ENCODE data around the gene FNDC7.
"Not testable (repeated sequence)": the region's sequence is repeated elsewhere in the genome, so short reads cannot be mapped to it uniquely, and the experiment has no call there.

Gene FNDC7

DNA sequence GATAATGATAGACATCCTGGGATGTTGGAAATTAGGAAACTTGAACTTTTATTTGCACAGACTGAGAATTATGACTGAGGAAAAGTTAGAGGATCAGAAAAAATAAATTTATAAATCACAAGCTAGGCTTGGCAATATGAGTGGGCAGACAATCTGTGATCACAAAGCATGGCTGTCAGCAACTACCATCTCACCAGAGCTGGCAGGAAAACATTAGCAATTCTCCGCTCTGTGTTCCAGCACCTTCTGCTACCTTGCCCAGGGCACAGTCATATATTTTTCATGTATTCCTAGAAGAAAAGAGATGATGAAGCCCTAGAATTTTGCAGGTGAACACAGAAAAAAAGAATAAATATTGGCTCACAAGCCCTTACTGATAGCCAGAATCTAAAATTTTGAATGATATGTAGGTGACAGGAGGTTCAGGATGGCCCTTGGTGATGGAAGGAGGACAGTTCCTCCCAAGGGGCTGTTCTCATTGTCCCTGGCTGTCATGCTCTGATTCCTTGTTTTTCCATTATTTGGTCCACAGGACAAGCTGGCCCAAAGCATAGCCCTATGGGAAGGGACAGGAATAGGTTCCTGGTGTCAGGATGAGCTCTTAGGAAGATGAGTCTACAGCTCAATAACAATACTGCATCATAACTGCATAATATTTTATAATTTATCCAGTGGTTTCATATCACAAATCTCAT is 21.6 kb downstream of the FNDC7 start:
- in situ Hi-C loops (cut with MboI; ENCODE audit: low sequenced_read_pairs), result no loop called here

DNA sequence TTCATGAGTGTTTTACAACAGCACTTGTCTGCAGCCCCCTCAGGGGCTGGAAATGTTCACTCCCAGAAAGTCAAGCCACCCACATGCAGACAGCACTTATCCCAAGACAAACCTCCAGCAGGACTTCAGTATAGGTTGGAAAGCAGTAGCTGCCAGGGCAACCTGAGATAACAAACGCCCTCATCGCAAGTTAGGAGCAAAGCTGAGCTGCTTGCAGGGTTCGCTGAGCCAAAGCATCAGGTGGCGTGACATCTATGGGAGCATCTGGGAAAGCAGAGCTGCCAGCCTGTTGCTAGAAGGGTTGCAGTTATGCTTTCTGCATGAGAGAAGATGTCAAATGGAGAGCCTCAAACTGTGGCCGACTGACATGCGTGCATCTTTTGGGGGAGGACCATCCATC is 29.5 kb downstream of the FNDC7 start:
- in situ Hi-C loops (cut with MboI; ENCODE audit: low sequenced_read_pairs), result no loop called here

DNA sequence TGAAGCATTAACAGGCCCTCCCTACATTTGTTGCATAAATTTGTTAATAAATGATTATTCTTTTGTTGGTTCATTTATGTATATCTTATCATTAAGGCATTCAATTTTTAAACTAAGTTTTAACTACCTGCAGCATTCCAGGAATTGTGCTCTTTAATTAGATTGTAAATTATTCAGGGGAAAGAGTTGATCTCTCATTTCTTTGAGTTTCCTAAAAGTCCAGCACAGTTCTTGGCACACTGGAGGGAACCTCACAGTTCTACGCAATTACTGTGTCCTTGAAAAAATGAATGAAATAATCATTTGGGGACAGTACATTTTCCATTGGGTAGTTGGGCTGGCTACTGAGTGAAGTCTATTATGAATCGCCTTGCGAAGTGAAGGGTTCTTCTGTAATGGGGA is 33.3 kb downstream of the FNDC7 start:
- in situ Hi-C loops (cut with MboI; ENCODE audit: low sequenced_read_pairs), result no loop called here

DNA sequence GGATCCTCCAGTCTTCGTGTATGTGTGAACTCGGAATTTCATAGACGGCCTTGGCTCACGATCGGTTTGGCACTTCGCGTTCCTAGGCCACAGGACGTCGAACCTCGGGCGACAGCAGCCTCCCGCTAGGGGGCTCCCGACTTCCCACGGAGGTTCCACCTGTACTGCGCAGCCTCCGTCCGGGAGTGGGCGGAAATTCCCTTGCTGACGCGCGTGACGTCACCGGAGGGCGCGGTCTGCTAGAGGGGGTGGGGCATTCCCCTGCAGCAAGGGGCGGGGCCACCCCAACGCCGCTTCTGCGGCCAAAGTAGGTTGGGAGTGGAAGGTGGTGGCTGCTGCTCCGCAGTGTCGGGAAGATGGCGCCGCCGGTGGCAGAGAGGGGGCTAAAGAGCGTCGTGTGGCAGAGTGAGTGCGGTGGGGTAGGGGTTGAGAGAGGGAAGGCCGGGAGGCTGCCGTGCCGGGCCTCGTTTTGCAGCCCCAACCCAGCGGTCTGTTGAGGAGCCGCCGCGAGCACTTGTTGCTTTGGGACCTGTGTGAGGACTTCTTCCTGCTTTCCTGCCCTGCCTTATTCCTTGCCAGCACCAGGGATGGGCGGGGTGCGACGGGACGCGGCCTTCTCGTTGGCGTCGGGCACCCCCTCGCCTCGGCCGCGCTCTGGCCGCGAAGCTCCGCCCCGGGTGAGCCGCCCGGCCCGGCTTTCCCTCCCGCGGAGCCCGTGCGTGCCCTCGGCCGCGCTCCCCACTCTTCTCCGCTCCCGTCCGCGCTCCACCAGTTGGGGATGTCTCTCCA is 33.9 kb downstream of the FNDC7 start, which contains the start of gene STXBP3:
Gene STXBP3, plus strand, starts transcription at position 293 of the 789 bp plus-strand sequence. Its CDS starts 64 bp downstream, at position 357.
- in situ Hi-C loops (cut with MboI; ENCODE audit: low sequenced_read_pairs), result no loop called here

DNA sequence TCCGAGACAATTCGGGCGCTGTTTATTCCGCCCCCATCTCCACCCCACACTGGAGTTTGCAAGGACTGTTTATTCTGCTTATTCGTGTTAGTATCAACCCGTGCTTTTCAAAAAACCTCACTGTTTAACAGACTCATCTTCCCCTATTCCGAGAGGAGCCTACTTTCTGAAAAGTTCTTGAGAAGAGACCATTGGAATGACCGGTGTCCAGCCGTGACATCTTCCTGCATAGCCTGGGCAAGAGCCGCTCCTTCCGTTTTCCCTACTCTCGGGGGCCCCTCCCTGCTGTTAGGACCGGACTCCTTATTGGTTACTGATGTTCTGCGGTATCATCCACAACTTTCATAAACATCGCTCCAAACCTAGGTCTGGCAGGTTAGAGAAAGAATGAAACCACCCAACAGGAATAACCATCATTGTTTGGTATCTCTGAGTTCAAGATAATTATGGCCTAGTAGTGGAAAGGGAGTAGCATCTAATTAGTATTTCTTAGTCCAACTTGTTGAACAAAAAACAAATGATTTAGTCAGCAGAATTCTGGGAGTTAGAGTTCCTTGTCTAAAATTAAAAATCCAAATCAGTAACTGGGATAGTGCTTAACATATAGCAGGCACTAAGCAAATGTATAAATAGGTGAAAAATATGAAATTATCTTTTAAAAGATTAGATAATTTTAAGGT is 34.6 kb downstream of the FNDC7 start:
- in situ Hi-C loops (cut with MboI; ENCODE audit: low sequenced_read_pairs), result no loop called here

DNA sequence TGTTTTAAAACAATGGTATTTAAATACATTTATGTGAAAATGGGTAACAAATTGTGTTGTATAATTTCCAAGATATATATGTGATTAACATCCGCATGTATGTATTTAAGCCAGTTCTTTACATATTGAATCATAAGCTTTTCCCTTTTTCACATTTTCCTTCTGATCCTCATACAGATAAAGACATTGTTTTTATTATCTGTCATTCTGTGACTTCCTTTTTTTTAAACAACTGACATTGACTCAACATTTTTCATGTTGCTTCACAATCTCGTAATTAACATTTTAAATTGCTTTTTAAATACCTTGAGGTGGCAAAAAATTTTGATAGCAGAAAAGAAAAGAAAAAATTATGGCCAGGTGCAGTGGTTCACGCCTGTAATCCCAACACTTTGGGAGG is 35.2 kb downstream of the FNDC7 start:
- in situ Hi-C loops (cut with MboI; ENCODE audit: low sequenced_read_pairs), result no loop called here

DNA sequence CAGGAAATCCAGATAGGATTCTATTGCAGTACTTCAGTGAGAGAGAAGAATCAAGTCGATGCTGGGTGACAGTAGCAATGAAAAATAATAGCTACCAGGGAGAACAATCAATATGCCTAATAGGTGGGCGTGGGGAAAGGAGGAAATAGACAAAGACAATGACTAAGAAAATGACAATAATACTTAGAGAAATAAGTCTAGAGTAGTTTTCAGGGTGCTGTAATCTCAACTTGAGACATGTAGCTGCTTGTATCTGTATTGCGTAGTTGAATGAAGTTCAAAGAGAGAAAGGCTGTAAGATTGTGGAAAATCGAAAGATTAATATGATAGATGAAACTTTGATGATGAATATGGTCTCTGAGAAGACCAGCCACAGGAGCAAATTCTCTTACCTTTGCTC is 36.4 kb downstream of the FNDC7 start:
- in situ Hi-C loops (cut with MboI; ENCODE audit: low sequenced_read_pairs), result no loop called here

DNA sequence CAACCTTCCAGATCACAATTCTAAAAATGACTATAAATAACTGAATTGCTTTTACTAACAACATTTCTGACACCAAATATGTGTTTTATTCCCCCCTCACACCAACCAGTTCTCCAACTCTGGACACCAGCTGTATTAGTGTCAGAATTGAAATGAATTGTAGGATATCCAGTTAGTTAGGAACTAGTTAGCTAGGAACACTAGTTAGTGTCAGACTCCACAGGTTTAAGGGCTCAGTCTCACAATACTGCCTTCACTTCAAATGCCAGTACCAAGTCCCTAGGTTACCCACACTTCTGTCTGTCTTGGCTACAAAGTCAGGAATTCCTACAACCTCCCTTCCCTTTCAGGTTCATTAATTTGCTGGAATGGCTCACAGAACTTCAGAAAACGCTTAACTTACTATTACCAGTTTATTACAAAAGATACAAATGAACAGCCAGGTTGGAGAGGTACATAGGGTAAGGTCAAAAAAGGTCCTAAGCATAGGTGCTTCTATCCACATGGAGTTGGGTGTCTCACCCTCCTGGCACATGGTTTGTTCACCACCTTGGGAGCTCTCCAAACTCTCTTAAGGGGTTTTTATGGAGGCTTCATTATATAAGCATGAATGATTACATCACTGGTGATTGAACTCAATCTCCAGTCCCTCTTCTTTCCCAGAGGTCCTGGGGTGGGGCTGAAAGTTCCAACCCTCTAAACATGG is 37.9 kb downstream of the FNDC7 start:
- in situ Hi-C loops (cut with MboI; ENCODE audit: low sequenced_read_pairs), result no loop called here

DNA sequence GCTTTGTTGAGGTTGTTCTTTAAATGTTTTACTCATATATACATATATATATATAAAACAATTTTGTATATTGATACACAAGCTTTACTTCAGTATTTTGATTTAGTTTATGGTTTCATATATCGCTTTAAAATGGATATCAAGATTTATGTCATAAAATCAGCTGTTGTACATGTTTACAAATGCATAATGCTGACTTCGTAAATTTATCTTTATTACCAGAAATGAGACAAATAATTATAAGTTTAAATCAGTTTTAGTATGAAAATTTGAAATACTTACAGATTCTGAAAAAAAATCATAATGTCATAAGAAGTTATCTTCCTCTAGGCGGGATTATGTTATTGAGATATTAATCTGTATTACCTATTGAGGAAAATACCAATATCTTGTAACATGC is 40.7 kb downstream of the FNDC7 start:
- in situ Hi-C loops (cut with MboI; ENCODE audit: low sequenced_read_pairs), result no loop called here

DNA sequence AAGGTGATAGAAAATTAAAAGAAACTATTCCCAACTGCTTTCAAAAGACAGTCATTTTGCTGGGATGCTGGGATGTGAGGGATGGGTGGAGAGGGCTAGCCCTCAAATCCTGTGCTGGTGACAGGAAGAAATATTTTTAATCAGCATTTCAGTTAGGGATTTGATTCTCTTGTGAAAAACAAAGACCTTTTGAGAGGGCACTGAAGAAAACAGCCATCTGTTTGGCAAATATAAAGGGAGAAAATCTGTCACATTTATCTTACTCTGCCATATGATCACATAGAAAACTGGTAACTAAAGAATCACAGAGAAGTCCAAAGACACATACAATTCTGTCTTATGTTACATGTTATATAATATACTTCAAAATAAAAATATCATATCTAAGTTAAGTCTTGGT is 46.1 kb downstream of the FNDC7 start:
- in situ Hi-C loops (cut with MboI; ENCODE audit: low sequenced_read_pairs), result no loop called here

DNA sequence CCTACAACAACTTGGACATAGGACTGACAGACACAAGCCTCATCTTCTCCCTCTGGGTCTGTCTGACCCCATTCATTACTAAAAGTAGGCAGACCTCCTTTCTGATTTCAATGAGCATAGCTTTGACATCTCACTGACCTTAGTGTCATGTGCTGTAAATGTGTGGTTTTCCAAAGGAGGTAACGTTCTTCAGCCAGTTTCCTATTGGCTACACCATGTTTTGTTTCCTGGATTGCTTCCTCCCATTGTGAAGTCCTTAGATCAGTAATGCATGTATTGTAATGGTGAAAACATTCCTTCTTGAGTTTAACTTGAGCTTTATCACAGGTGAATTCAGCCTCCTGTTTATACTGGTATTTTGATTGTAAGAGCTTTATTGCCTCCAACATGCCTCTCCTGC is 54.4 kb downstream of the FNDC7 start:
- in situ Hi-C loops (cut with MboI; ENCODE audit: low sequenced_read_pairs), result no loop called here

DNA sequence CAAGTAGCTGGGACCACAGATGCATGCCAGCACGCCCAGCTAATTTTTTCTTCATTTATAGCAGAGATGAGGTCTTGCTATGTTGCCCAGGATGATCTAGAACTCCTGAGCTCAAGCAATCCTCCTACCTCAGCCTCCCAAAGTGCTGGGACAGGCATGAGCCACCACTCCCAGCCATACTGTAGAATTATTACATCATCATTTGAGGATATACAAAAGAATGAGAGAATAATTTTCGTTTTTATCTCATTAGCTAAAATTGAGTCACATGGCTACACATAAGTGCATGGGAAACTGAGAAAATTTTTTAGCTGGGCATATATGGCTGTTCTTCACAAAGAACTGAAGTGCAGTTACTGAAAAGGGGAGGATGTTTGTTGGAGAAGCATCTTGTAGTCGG is 55.0 kb downstream of the FNDC7 start:
- in situ Hi-C loops (cut with MboI; ENCODE audit: low sequenced_read_pairs), result no loop called here

DNA sequence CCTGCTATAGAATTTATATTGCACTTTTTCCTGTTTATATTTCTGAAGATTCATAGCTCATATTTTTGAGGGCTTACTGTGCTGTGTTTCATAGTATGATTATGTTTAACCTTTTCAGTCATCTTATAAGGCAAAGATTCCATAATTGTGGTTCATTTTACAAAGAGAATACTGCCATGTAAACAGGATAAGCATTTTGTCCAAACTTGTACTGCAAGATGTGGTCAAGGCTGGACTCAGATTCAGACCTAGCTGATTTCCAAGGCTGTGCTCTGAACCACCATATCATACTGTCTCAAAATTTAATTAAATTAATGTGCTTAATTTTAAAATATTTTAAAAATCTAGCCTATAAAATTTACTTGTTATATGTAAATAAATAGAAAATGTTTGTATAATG is 65.1 kb downstream of the FNDC7 start:
- in situ Hi-C loops (cut with MboI; ENCODE audit: low sequenced_read_pairs), result no loop called here

DNA sequence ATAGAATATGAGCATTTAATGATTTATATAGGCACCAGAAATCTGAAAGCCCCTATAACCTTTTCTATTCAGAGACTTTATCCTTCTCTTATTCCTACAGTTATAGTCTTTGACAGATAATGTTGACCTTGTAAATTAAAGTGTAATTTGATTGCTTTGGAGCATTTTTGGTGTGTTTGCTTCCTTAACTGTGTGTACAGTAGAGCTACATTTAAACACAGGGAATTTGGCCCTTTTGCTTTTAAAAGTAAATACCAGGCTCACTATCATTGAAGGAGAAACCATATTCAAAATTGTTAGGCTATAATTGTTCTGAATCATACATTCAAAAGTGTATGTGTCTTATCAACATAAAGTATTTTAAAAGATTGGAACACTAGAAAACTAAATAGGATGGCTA is 66.7 kb downstream of the FNDC7 start:
- in situ Hi-C loops (cut with MboI; ENCODE audit: low sequenced_read_pairs), result no loop called here

DNA sequence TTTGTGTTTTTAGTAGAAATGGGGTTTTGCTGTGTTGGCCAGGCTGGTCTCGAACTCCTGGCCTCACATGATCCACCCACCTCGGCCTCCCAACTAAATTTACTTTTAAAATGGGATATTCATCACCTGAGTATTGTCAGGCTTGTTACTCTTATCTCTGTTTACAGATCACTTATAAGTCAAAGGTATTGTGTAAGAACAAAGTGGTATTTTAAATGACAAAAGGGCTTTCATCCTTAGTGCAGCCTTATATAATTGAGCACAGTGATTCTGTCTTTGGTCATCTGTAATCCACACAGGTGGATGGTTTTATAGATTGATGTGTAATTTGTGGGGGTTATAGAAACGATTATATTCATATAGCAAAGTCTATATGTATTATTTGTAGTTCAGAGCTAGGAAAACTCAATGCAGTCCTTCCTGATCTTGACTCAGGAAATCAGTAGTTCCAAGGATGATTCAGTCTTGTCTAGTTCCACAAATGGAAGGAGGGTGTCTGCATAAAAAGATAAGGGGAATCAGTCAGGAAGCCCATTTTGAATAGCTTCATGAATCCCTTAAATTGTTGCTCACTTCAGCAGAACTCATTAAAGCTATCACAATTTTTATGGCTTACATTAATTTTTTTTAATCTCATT is 68.3 kb downstream of the FNDC7 start:
- in situ Hi-C loops (cut with MboI; ENCODE audit: low sequenced_read_pairs), result no loop called here

DNA sequence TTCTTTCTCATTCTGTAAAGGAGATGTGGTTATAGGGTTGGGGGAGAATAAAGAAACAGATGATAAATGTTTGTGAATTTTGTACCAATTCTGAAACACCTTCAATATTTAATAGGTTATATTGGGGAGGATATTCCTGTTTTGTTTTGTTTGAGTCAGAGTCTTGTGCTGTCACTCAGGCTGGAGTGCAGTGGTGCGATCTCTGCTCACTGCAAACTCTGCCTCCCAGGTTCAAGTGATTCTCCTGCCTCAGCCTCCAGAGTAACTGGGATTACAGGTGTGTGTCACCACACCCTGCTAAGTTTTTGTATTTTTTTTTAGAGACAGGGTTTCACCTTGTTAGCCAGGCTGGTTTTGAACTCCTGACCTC is 68.9 kb downstream of the FNDC7 start:
- in situ Hi-C loops (cut with MboI; ENCODE audit: low sequenced_read_pairs), result not testable (repeated sequence)

DNA sequence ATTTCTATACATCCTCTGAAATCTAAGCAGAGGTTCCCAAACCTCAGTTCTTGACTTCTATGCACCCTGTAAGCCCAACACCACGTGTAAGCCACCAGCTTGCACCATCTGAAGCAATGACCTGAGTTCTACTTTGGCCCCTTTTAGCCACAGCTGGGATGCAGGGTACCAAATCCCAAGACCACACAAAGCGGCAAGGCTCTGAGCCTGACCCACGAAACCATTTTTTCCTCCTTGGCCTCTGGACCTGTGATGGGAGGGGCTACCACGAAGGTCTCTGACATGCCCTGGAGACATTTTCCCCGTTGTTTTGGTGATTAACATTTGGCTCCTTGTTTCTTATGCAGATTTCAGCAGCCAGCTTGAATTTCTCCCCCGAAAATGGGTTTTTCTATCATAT is 72.6 kb downstream of the FNDC7 start:
- in situ Hi-C loops (cut with MboI; ENCODE audit: low sequenced_read_pairs), result no loop called here

DNA sequence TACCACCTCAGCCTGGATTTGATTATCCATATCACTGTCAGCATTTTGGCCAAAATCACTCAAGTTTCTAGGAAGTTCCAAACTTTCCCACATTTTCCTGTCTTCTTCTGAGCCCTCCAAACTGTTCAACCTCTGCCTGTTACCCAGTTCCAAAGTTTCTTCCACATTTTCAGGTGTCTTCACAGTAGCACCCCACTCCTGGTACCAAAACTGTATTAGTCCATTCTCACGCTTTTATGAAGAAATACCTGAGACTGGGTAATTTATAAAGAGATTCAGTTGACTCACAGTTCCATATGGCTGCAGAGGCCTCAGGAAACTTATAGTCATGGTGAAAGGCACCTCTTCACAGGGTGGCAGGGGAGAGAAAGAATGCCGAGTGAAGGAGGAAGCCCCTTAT is 73.2 kb downstream of the FNDC7 start:
- in situ Hi-C loops (cut with MboI; ENCODE audit: low sequenced_read_pairs), result no loop called here

DNA sequence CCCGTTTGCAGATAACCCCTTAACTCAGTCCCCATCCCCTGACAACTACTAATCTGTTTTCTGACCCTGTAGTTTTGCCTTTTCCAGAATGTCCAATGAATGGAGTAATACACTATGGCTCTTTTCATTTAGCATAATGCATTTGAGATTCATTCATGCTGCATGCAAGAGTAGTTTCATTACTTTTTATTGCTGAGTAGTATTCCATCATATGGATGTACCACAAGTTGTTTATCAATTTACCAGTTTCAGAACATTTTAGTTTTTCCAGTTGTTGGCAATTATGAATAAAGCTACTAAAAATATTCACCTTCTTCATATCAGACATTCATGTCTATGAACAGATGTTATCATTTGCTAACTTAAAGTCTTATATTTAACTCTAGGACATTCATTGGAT is 79.1 kb downstream of the FNDC7 start:
- in situ Hi-C loops (cut with MboI; ENCODE audit: low sequenced_read_pairs), result no loop called here

All from HL-60/S4 treated with phorbol 12-myristate 13-acetate at 8.2 ng/mL for 4 days and 3 days (cell line).